Ishikawa (cell line): ENCODE measurements around the gene UNC13A.

Experiments
- CREB1 ChIP-seq: IDR thresholded peaks from 2 replicates; pipeline ENCODE4 v1.6.1; 2012; ENCODE audit warnings: low read depth
- EP300 ChIP-seq: IDR thresholded peaks from 2 replicates; pipeline ENCODE4 v1.6.1; 2012; ENCODE audit warnings: borderline replicate concordance
- FOXM1 ChIP-seq: IDR thresholded peaks from 2 replicates; pipeline ENCODE4 v1.6.1; 2012; ENCODE audit warnings: low read depth, borderline replicate concordance
- MAX ChIP-seq: IDR thresholded peaks from 2 replicates; pipeline ENCODE4 v1.6.1; 2012
- NFIC ChIP-seq: IDR thresholded peaks from 2 replicates; pipeline ENCODE4 v1.6.1; 2012
- RAD21 ChIP-seq: IDR thresholded peaks from 2 replicates; pipeline ENCODE4 v1.6.1; 2012; ENCODE audit warnings: low read depth
- TAF1 ChIP-seq: IDR thresholded peaks from 2 replicates; pipeline ENCODE4 v1.6.1; 2012; ENCODE audit warnings: low read depth, mild to moderate bottlenecking
- YY1 ChIP-seq: IDR thresholded peaks from 2 replicates; pipeline ENCODE4 v1.6.1; 2012; ENCODE audit warnings: low read depth

GRCh38 chr19:17677002-17677401 is 11.2 kb downstream of the UNC13A start:
- TF ChIP-seq RAD21 (peak; percentile 67), EP300 (no peak), CREB1 (no peak), MAX (no peak), NFIC (no peak), TAF1 (no peak), FOXM1 (no peak), YY1 (no peak)
